Fibroblast of the aortic adventitia (primary cell): ENCODE results near the gene CAPN2. TPM values are rescaled to one million over a fixed set of nuclear protein-coding genes. Genes with fewer than 3 reads are reported as not detected.

Experiments
- DNase-seq: peaks from one replicate; pipeline ENCODE4 v3.0.0-alpha.2; 2010; ENCODE audit warnings: low read depth
- H3K4me3 ChIP-seq: 2 replicates; pipeline ENCODE4 v1.5.1; 2011; ENCODE audit warnings: low read depth, mild to moderate bottlenecking, control low read depth, low read length, moderate library complexity
- CTCF ChIP-seq: IDR thresholded peaks from 2 replicates; pipeline ENCODE4 v1.5.1; 2011; ENCODE audit warnings: mild to moderate bottlenecking, low read length, control low read depth, inconsistent platforms; ENCODE audit not compliant: insufficient read depth
- total RNA-seq: library from RNA; depleted of rRNA; stranded (reverse); fragments of >200 nt; gene quantifications from 2 replicates; pipeline ENCODE4 v1.2.3, GENCODE V29; 2012; ENCODE audit warnings: low replicate concordance

Gene CAPN2
- total RNA-seq, 1 donor: 481 TPM

GRCh38 chr1:223684488-223684792, 27.9 kb upstream of the CAPN2 start:
- no peak overlapping the region for H3K4me3 ChIP-seq
- no peak for TF ChIP-seq CTCF
- no peak for DNase-seq

GRCh38 chr1:223691121-223691520, 21.2 kb upstream of the CAPN2 start:
- DNase-seq: no peak
- H3K4me3 ChIP-seq: no peak overlapping the region
- TF ChIP-seq CTCF: no peak

GRCh38 chr1:223695014-223695548, 17.3 kb upstream of the CAPN2 start:
- no peak for DNase-seq
- H3K4me3 ChIP-seq: no peak overlapping the region
- TF ChIP-seq CTCF: no peak

GRCh38 chr1:223695941-223696340, 16.4 kb upstream of the CAPN2 start:
- no peak for TF ChIP-seq CTCF

GRCh38 chr1:223700388-223700918, 11.9 kb upstream of the CAPN2 start:
- no peak overlapping the region for H3K4me3 ChIP-seq
- peak; percentile 79 for DNase-seq
- TF ChIP-seq CTCF: no peak

More at GRCh38 chr1:223695941-223696340, 16.4 kb upstream of the CAPN2 start:
- H3K4me3 ChIP-seq: no peak overlapping the region
- DNase-seq: no peak

- DNase-seq: peak; percentile 97
- TF ChIP-seq CTCF: no peak
- H3K4me3 ChIP-seq: peak overlapping the region; percentile 44
Measured at GRCh38 chr1:223700942-223701637, 11.2 kb upstream of the CAPN2 start.
